HepG2 (cell line): ENCODE results near the gene GANC. TPM values are rescaled to one million over a fixed set of nuclear protein-coding genes. Genes with fewer than 3 reads are reported as not detected.

Experiments
- ATAC-seq: fragments of 200-7000 bp; cut with Tn5 transposase; 3 replicates; pipeline ENCODE4 v1.9.1; 2020; ENCODE audit warnings: mild to moderate bottlenecking, moderate library complexity
- BruUV-seq: library from RNA; stranded (reverse); fragments of 400-500 nt; replicated peaks from 2 replicates; lab custom pipeline; 2021; lab: Mats Ljungman, UMichigan
- CTCF ChIA-PET: fragments of 300-600 bp; formaldehyde crosslinking; extraction: SDS; loops from one replicate; lab custom pipeline; 2021; ENCODE audit warnings: low total read pairs, inconsistent platforms, low intra/inter-chr PET ratio; lab: Yijun Ruan, JAX
- POLR2A ChIA-PET: fragments of 350-600 bp; sonication (Branson Sonifier 250); formaldehyde crosslinking; loops from one replicate; lab custom pipeline; 2020; ENCODE audit warnings: antibody characterized with exemption, inconsistent platforms; lab: Yijun Ruan, JAX
- DNase-seq: peaks from one replicate; pipeline ENCODE4 v3.0.0-alpha.2; 2015; ENCODE audit warnings: low spot score
- FAIRE-seq: peaks from 3 replicates; lab custom pipeline; 2011; peaks lifted over from hg19 to GRCh38; lab: Jason Lieb, UNC
- H2AFZ ChIP-seq: one replicate; pipeline ENCODE4 v1.6.1; 2011; ENCODE audit warnings: low read length, inconsistent platforms
- H3K27ac ChIP-seq: fragments of 300-600 bp; 3 replicates; pipeline ENCODE4 v1.8.0; 2011; ENCODE audit warnings: mixed run types, mild to moderate bottlenecking, mixed read lengths, low read length, inconsistent platforms; ENCODE audit not compliant: insufficient read depth; ENCODE audit errors: extremely low read length
- H3K27me3 ChIP-seq, 2 experiments: fragments of 200-600 bp in 1 of 2; 2 replicates in 1 of 2; 3 replicates in 1 of 2; pipeline versions ENCODE4 v1.6.0 to v1.8.0; 2011; ENCODE audit warnings: low read length in 2 of 2, mild to moderate bottlenecking in 2 of 2, moderate library complexity in 2 of 2, inconsistent platforms in 1 of 2; ENCODE audit not compliant: insufficient read depth in 2 of 2, control insufficient read depth in 1 of 2
- H3K36me3 ChIP-seq, 2 experiments: fragments of 200-600 bp in 1 of 2; replicated peaks in 1 of 2; 2 replicates in 1 of 2; 3 replicates in 1 of 2; pipeline versions ENCODE4 v1.5.1 to v1.8.0; 2011; ENCODE audit warnings: low read length in 2 of 2, inconsistent platforms in 1 of 2; ENCODE audit not compliant: insufficient read depth in 2 of 2, control insufficient read depth in 1 of 2
- H3K4me1 ChIP-seq: 2 replicates; pipeline ENCODE4 v1.5.1; 2012; ENCODE audit warnings: low read length, inconsistent platforms; ENCODE audit not compliant: insufficient read depth
- H3K4me2 ChIP-seq: 2 replicates; pipeline ENCODE4 v1.6.0; 2011; ENCODE audit warnings: low read depth, low read length, inconsistent platforms
- H3K4me3 ChIP-seq, 3 experiments: fragments of 200-600 bp in 1 of 3; sonication (generic), shearing (Covaris generic) in 1 of 3; replicated peaks in 1 of 3; 2 replicates each; pipeline ENCODE4 v1.5.1; 2011 to 2016; ENCODE audit warnings: low read length in 3 of 3, inconsistent platforms in 2 of 3, low read depth in 2 of 3, mild to moderate bottlenecking in 2 of 3, control low read depth in 1 of 3, mixed read lengths in 1 of 3; ENCODE audit not compliant: insufficient read depth in 1 of 3
- H3K79me2 ChIP-seq: one replicate; pipeline ENCODE4 v1.6.1; 2011; ENCODE audit warnings: low read length, inconsistent platforms; ENCODE audit not compliant: insufficient read depth
- H3K9ac ChIP-seq: 2 replicates; pipeline ENCODE4 v1.6.0; 2011; ENCODE audit warnings: mild to moderate bottlenecking, low read depth, low read length, inconsistent platforms; ENCODE audit not compliant: insufficient read depth
- H3K9me3 ChIP-seq: 2 replicates; pipeline ENCODE4 v1.5.1; 2012; ENCODE audit warnings: mild to moderate bottlenecking, low read length
- H4K20me1 ChIP-seq: 2 replicates; pipeline ENCODE4 v1.6.0; 2011; ENCODE audit warnings: inconsistent platforms, mild to moderate bottlenecking, low read length, moderate library complexity; ENCODE audit not compliant: insufficient read depth
- BRD4 ChIP-seq: sonication (generic); formaldehyde crosslinking; IDR thresholded peaks from 2 replicates; pipeline ENCODE4 v1.4.0; 2020; ENCODE audit warnings: missing genetic modification reagents
- CBX2 ChIP-seq, 2 experiments: fragments of 200-600 bp in 1 of 2; sonication (generic); formaldehyde crosslinking in 1 of 2; IDR thresholded peaks; 2 replicates each; pipeline versions ENCODE4 v1.7.0 to v1.8.1; 2018 to 2022; ENCODE audit warnings: low read depth in 2 of 2, low read length in 1 of 2, mild to moderate bottlenecking in 1 of 2, missing genetic modification reagents in 1 of 2
- ETV6 ChIP-seq: sonication (generic); formaldehyde crosslinking; conservative IDR thresholded peaks from 2 replicates; pipeline ENCODE4 v1.4.0; 2020; ENCODE audit warnings: missing genetic modification reagents
- FOXP4 ChIP-seq: sonication (generic); formaldehyde crosslinking; IDR thresholded peaks from 2 replicates; pipeline ENCODE4 v1.4.0; 2020; ENCODE audit warnings: missing genetic modification reagents
- GABPA ChIP-seq, 2 experiments: IDR thresholded peaks; 2 replicates each; pipeline ENCODE4 v1.6.1; 2011 to 2016; ENCODE audit warnings: low read depth in 2 of 2, low read length in 1 of 2, missing biosample characterization in 1 of 2, missing genetic modification characterization in 1 of 2
- HDAC6 ChIP-seq: fragments of 200-600 bp; sonication (generic); IDR thresholded peaks from 2 replicates; pipeline ENCODE4 v1.7.0; 2017; ENCODE audit warnings: mild to moderate bottlenecking, antibody characterized with exemption, low read length, low read depth
- HMG20A ChIP-seq: IDR thresholded peaks from 2 replicates; pipeline ENCODE4 v1.6.1; 2016; ENCODE audit warnings: borderline replicate concordance
- NCOR1 ChIP-seq: fragments of 200-600 bp; sonication (generic); IDR thresholded peaks from 2 replicates; pipeline ENCODE4 v1.7.0; 2017; ENCODE audit warnings: antibody characterized with exemption, low read length, borderline replicate concordance
- NFIC ChIP-seq: IDR thresholded peaks from 2 replicates; pipeline ENCODE4 v1.6.1; 2012; ENCODE audit warnings: mild to moderate bottlenecking, low read length, inconsistent platforms
- NR0B2 ChIP-seq: sonication (generic); formaldehyde crosslinking; IDR thresholded peaks from 2 replicates; pipeline ENCODE4 v1.4.0; 2020; ENCODE audit warnings: mild to moderate bottlenecking, missing genetic modification reagents
- PITX1 ChIP-seq: sonication (generic); formaldehyde crosslinking; IDR thresholded peaks from 2 replicates; pipeline ENCODE4 v1.5.1; 2020; ENCODE audit warnings: mild to moderate bottlenecking, missing genetic modification reagents
- ZNF607 ChIP-seq: sonication (generic); formaldehyde crosslinking; IDR thresholded peaks from 2 replicates; pipeline ENCODE4 v1.5.1; 2020; ENCODE audit warnings: missing genetic modification reagents, mild to moderate bottlenecking, borderline replicate concordance
- ZNF614 ChIP-seq: IDR thresholded peaks from 2 replicates; pipeline ENCODE4 v1.6.1; 2018; ENCODE audit warnings: missing biosample characterization, missing genetic modification reagents, inconsistent platforms, borderline replicate concordance
- ZNF670 ChIP-seq: sonication (generic); formaldehyde crosslinking; IDR thresholded peaks from 2 replicates; pipeline ENCODE4 v1.8.0; 2022; ENCODE audit warnings: mild to moderate bottlenecking, missing genetic modification reagents, borderline replicate concordance
- WGBS: methylation state at CpG from one replicate; pipeline ENCODE4 v1.1.6; 2017; ENCODE audit warnings: low lambda C conversion rate; 5-methylcytosine and 5-hydroxymethylcytosine counted together
- in situ Hi-C: cut with HindIII; loops from 2 replicates; pipeline ENCODE4 v1.10.0; 2017; ENCODE audit warnings: low pct_unique_long_range_greater_than_20kb; ENCODE audit not compliant: extremely low pct_ligation_motif_present
- intact Hi-C: fragments of 100-400 bp; cut with micrococcal nuclease; formaldehyde crosslinking; loops from one replicate; pipeline ENCODE4 v1.10.0; 2022; ENCODE audit not compliant: unreplicated experiment
- polyA plus RNA-seq, 8 experiments: library from polyadenylated mRNA; depleted of rRNA in 3 of 8; stranded (reverse) in 7 of 8; unstranded in 1 of 8; fragments of >200 nt; fragmentation: Illumina TruSeq in 4 of 8; extraction: Trizol in 4 of 8; gene quantifications; 2 replicates each; pipeline versions ENCODE4 v1.2.1 to v1.2.3, GENCODE V29; 2011 to 2016; ENCODE audit warnings: low read depth in 4 of 8, missing spikeins in 1 of 8, mixed read lengths in 1 of 8; ENCODE audit not compliant: insufficient read depth in 1 of 8
- total RNA-seq, 5 experiments: library from RNA; depleted of rRNA; stranded (reverse); fragments of >200 nt; fragmentation: Illumina TruSeq; extraction: Trizol; gene quantifications; 2 replicates each; pipeline ENCODE4 v1.2.3, GENCODE V29; 2016; ENCODE audit warnings: low read depth in 1 of 5

GANC gene
- total and polyA plus RNA-seq, 2 of the 13 experiments (the other 11 are each of a cell fraction or from before 2014, with no cell fraction given) = 17.0 to 21.0 TPM

- DNase-seq (no peak), ATAC-seq (no peak), FAIRE-seq (no peak)
- H3K79me2 ChIP-seq = no peaks in the 10 kb centered on the region
- TF ChIP-seq FOXP4 (CRISPR knock-in tag) (no peak), ZNF607 (CRISPR knock-in tag) (no peak), CBX2 (IDR thresholded peaks at IDR 0.05; ENCODE audit: low read depth, low read length) (no peak), CBX2 (CRISPR knock-in tag; IDR thresholded peaks at IDR 0.05; ENCODE audit: low read depth) (no peak), PITX1 (no peak), ETV6 (no peak), ZNF670 (CRISPR knock-in tag) (no peak), BRD4 (CRISPR knock-in tag) (no peak), NCOR1 (no peak), NR0B2 (CRISPR knock-in tag) (no peak), ZNF614 (CRISPR knock-in tag) (no peak), HMG20A (CRISPR knock-in tag) (no peak), HDAC6 (no peak), GABPA (IDR thresholded peaks at IDR 0.05; ENCODE audit: low read depth, low read length) (no peak), GABPA (CRISPR knock-in tag; IDR thresholded peaks at IDR 0.05; ENCODE audit: low read depth) (no peak), NFIC (no peak)
- POLR2A ChIA-PET = interaction anchor here (1.2 kb wide), 1 partner anchor 17 kb away, joined by 5 read pairs; no protein-coding TSS in a partner anchor
- in situ Hi-C loops = no loop called here
- no peak overlapping the region for H2AFZ ChIP-seq
- no peaks in the 10 kb centered on the region for H3K36me3 ChIP-seq
- no peak overlapping the region for H3K9ac ChIP-seq
- H3K27ac ChIP-seq = no peak overlapping the region
- H3K4me2 ChIP-seq = no peak overlapping the region
- intact Hi-C loops = no loop called here
- BruUV-seq = no TSS peak
- no peaks in the 10 kb centered on the region for H4K20me1 ChIP-seq
- H3K4me1 ChIP-seq = peaks cover 21% of the 10 kb centered on the region
- peaks cover 16% of the 10 kb centered on the region for H3K9me3 ChIP-seq
- CTCF ChIA-PET = no interaction called here
- H3K4me3 ChIP-seq = no peak overlapping the region
- no peaks in the 10 kb centered on the region for H3K27me3 ChIP-seq
- WGBS = 84% methylated on average over 5 of the region's 5 CpGs
These were observed 102.3 kb downstream of the GANC start for GRCh38 chr15:42375252-42375651.
